ENCODE results near the gene TRIO.

GRCh38 chr5:14109771-14110170 lies 33.4 kb upstream of the TRIO start:
- TF ChIP-seq, protein P1, sequence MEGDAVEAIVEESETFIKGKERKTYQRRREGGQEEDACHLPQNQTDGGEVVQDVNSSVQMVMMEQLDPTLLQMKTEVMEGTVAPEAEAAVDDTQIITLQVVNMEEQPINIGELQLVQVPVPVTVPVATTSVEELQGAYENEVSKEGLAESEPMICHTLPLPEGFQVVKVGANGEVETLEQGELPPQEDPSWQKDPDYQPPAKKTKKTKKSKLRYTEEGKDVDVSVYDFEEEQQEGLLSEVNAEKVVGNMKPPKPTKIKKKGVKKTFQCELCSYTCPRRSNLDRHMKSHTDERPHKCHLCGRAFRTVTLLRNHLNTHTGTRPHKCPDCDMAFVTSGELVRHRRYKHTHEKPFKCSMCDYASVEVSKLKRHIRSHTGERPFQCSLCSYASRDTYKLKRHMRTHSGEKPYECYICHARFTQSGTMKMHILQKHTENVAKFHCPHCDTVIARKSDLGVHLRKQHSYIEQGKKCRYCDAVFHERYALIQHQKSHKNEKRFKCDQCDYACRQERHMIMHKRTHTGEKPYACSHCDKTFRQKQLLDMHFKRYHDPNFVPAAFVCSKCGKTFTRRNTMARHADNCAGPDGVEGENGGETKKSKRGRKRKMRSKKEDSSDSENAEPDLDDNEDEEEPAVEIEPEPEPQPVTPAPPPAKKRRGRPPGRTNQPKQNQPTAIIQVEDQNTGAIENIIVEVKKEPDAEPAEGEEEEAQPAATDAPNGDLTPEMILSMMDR (IDR thresholded peaks at IDR 0.05), result no peak
- TF ChIP-seq POLR2A (IDR thresholded peaks at IDR 0.05), result no peak
